ENCODE measurements around the gene CEP76. TPM values are rescaled to one million over a fixed set of nuclear protein-coding genes. Genes with fewer than 3 reads are reported as not detected.

Gene CEP76
- total and polyA plus RNA-seq, 2 donors (not counting 3 experiments of a cell fraction or from before 2014, with no cell fraction given), result 5.8 to 8.6 TPM

GRCh38 chr18:12703096-12703567, 609 bp upstream of the CEP76 start:
- Histone ChIP-seq H3K27me3 (ENCODE audit: control insufficient read depth in 2 of 2, insufficient read depth in 2 of 2, low read length in 2 of 2) (no peaks in the 10 kb centered on the region), H3K79me2 (ENCODE audit: control insufficient read depth, insufficient read depth, low read length) (peaks cover 41% of the 10 kb centered on the region), H3K36me3 (ENCODE audit: control insufficient read depth in 2 of 2, extremely low read depth in 1 of 2, insufficient read depth in 2 of 2, low read length in 2 of 2) (peaks cover 4 to 11% of the 10 kb centered on the region in 2 experiments), H3K9ac (replicated peaks; ENCODE audit: extremely low read depth, insufficient read depth, low read length) (peak overlapping the region; percentile 98), H2AFZ (ENCODE audit: low read depth, low read length) (peak overlapping the region; percentile 92), H3K27ac (ENCODE audit: insufficient read depth, low read depth, low read length) (peak overlapping the region; percentile 93), H3K4me3 (replicated peaks in 1 of 3; ENCODE audit: insufficient read depth in 1 of 3, low read depth in 1 of 3, low read length in 3 of 3) (peak overlapping the region; percentile 53 to 90 (median 89)), H3K9me3 (replicated peaks; ENCODE audit: control insufficient read depth, insufficient read depth, low read length) (no peaks in the 10 kb centered on the region), H3K9me1 (replicated peaks; ENCODE audit: control insufficient read depth, extremely low read depth, insufficient read depth, low read length) (no peaks in the 10 kb centered on the region), H4K20me1 (replicated peaks; ENCODE audit: control insufficient read depth, extremely low read depth, insufficient read depth, low read length) (no peaks in the 10 kb centered on the region), H3K4me2 (ENCODE audit: insufficient read depth, low read length) (peak overlapping the region; percentile 90), H3K4me1 (ENCODE audit: control insufficient read depth, extremely low read depth, insufficient read depth, low read length) (peaks cover 19% of the 10 kb centered on the region)
- no peak for DNase-seq (ENCODE audit: low read depth, low spot score)
- TF ChIP-seq FOS (IDR thresholded peaks at IDR 0.05; ENCODE audit: borderline replicate concordance, insufficient read depth, low read length) (no peak), POLR2AphosphoS5 (IDR thresholded peaks at IDR 0.05; ENCODE audit: insufficient read depth, low read depth, low read length) (no peak), POLR2A (IDR thresholded peaks at IDR 0.05; ENCODE audit: low read depth, low read length) (no peak), JUN (IDR thresholded peaks at IDR 0.05; ENCODE audit: borderline replicate concordance, insufficient read depth, insufficient read length, low read depth) (no peak), MAX (IDR thresholded peaks at IDR 0.05; ENCODE audit: insufficient read depth, insufficient read length) (no peak), CTCF (IDR thresholded peaks at IDR 0.05; ENCODE audit: extremely low read depth in 1 of 2, insufficient read depth in 1 of 2, low read depth in 1 of 2, low read length in 2 of 2) (no peak), EZH2 (IDR thresholded peaks at IDR 0.05; ENCODE audit: borderline replicate concordance, low read depth, low read length, severe bottlenecking) (no peak)
- ChIA-PET POLR2A (interaction anchor here (0.6 to 1.0 kb wide), 2 partner anchors 11 to 887 kb away, joined by 3 to 5 read pairs; no protein-coding TSS in a partner anchor), CTCF (interaction anchor here (0.9 to 2.1 kb wide), 5 partner anchors 12 to 375 kb away, joined by 3 to 6 read pairs (median 4); no protein-coding TSS in a partner anchor)
- BruUV-seq (replicated peaks), result TSS peak; percentile 87
- FAIRE-seq, result no peak
- intact Hi-C loops (cut with micrococcal nuclease), result no loop called here
- dilution Hi-C loops (cut with MboI; ENCODE audit: extremely low pct_ligation_motif_present, low sequenced_read_pairs), result no loop called here

All from endothelial cell of umbilical vein (primary cell).